Keratinocyte (primary cell): ENCODE measurements around the gene DMPK. TPM values are rescaled to one million over a fixed set of nuclear protein-coding genes. Genes with fewer than 3 reads are reported as not detected.

Source experiments
- DNase-seq: peaks from one replicate; pipeline ENCODE4 v3.0.0-alpha.2; 2011; ENCODE audit warnings: low read depth, missing footprints, low spot score
- FAIRE-seq: peaks from 2 replicates; lab custom pipeline; 2011; peaks lifted over from hg19 to GRCh38; lab: Jason Lieb, UNC
- H2AFZ ChIP-seq: 2 replicates; pipeline ENCODE4 v1.6.0; 2012; ENCODE audit warnings: low read length, control low read depth, inconsistent platforms; ENCODE audit not compliant: control insufficient read depth
- H3K27ac ChIP-seq: 2 replicates; pipeline ENCODE4 v1.5.1; 2011; ENCODE audit warnings: low read length; ENCODE audit not compliant: control insufficient read depth, insufficient read depth
- H3K27me3 ChIP-seq: 3 replicates; pipeline ENCODE4 v1.6.0; 2011; ENCODE audit warnings: low read length; ENCODE audit not compliant: control insufficient read depth, insufficient read depth; ENCODE audit errors: extremely low read depth
- H3K36me3 ChIP-seq, 2 experiments: 2 replicates in 1 of 2; 3 replicates in 1 of 2; pipeline ENCODE4 v1.5.1; 2011; ENCODE audit warnings: low read length in 2 of 2, mild to moderate bottlenecking in 1 of 2; ENCODE audit not compliant: control insufficient read depth in 2 of 2, insufficient read depth in 2 of 2; ENCODE audit errors: extremely low read depth in 1 of 2
- H3K4me1 ChIP-seq: 3 replicates; pipeline ENCODE4 v1.5.1; 2011; ENCODE audit warnings: low read length; ENCODE audit not compliant: control insufficient read depth, insufficient read depth; ENCODE audit errors: extremely low read depth
- H3K4me2 ChIP-seq: 3 replicates; pipeline ENCODE4 v1.6.0; 2011; ENCODE audit warnings: low read depth, low read length; ENCODE audit not compliant: control insufficient read depth, insufficient read depth; ENCODE audit errors: extremely low read depth
- H3K4me3 ChIP-seq, 3 experiments: fragments of 200-600 bp in 1 of 3; sonication (generic) in 1 of 3; 2 replicates in 2 of 3; 3 replicates in 1 of 3; pipeline ENCODE4 v1.5.1; 2011 to 2016; ENCODE audit warnings: low read length in 3 of 3, mild to moderate bottlenecking in 3 of 3, control low read depth in 2 of 3, inconsistent platforms in 1 of 3, low read depth in 1 of 3, mixed read lengths in 1 of 3, mixed run types in 1 of 3, moderate library complexity in 1 of 3; ENCODE audit not compliant: control insufficient read depth in 2 of 3, insufficient read depth in 2 of 3; ENCODE audit errors: extremely low read depth in 1 of 3
- H3K79me2 ChIP-seq: 2 replicates; pipeline ENCODE4 v1.6.0; 2012; ENCODE audit warnings: low read length; ENCODE audit not compliant: control insufficient read depth, insufficient read depth
- H3K9ac ChIP-seq: 3 replicates; pipeline ENCODE4 v1.6.0; 2011; ENCODE audit warnings: low read length; ENCODE audit not compliant: control insufficient read depth, insufficient read depth; ENCODE audit errors: extremely low read depth
- H3K9me1 ChIP-seq: 3 replicates; pipeline ENCODE4 v1.6.0; 2011; ENCODE audit warnings: low read length; ENCODE audit not compliant: control insufficient read depth, insufficient read depth; ENCODE audit errors: extremely low read depth
- H3K9me3 ChIP-seq: 2 replicates; pipeline ENCODE4 v1.5.1; 2012; ENCODE audit warnings: low read depth, low read length; ENCODE audit not compliant: control insufficient read depth
- H4K20me1 ChIP-seq: 3 replicates; pipeline ENCODE4 v1.6.0; 2011; ENCODE audit warnings: low read length; ENCODE audit not compliant: control insufficient read depth, insufficient read depth; ENCODE audit errors: extremely low read depth
- EZH2 ChIP-seq: IDR thresholded peaks from one replicate; pipeline ENCODE4 v1.6.1; 2012; ENCODE audit warnings: inconsistent platforms, mild to moderate bottlenecking, low read length, moderate library complexity
- dilution Hi-C: fragments of 300-500 bp; cut with MboI; formaldehyde crosslinking; loops from one replicate; pipeline ENCODE4 v1.7.0; 2020; ENCODE audit warnings: low sequenced_read_pairs; ENCODE audit not compliant: extremely low pct_ligation_motif_present
- polyA plus RNA-seq, 5 experiments: library from polyadenylated mRNA; depleted of rRNA in 3 of 5; stranded (reverse) in 3 of 5; stranded (forward) in 1 of 5; unstranded in 1 of 5; fragments of >200 nt; gene quantifications; 1 replicate in 1 of 5; 2 replicates in 3 of 5; 3 replicates in 1 of 5; pipeline versions ENCODE4 v1.2.1 to v1.2.3, GENCODE V29; 2011 to 2012; ENCODE audit warnings: missing spikeins in 2 of 5, low read depth in 1 of 5, low replicate concordance in 1 of 5
- TF ChIP-seq, protein P1 (sequence below), 3 experiments: IDR thresholded peaks in 1 of 3; conservative IDR thresholded peaks in 1 of 3; optimal IDR thresholded peaks in 1 of 3; 2 replicates in 2 of 3; 3 replicates in 1 of 3; pipeline versions ENCODE3 to v1.5.1; 2011; ENCODE audit warnings: low read length in 3 of 3, mild to moderate bottlenecking in 3 of 3, moderate library complexity in 2 of 3, control low read depth in 1 of 3, inconsistent platforms in 1 of 3; ENCODE audit not compliant: insufficient read depth in 2 of 3; ENCODE audit errors: extremely low read depth in 1 of 3

DMPK gene
- polyA plus RNA-seq, 1 donor (not counting 4 experiments of a cell fraction or from before 2014, with no cell fraction given), result 7.0 TPM

- H4K20me1 ChIP-seq, result no peaks in the 10 kb centered on the region
- no peak overlapping the region for H3K4me2 ChIP-seq
- no peak overlapping the region for H3K4me3 ChIP-seq
- no peaks in the 10 kb centered on the region for H3K79me2 ChIP-seq
- peaks cover 11% of the 10 kb centered on the region for H3K4me1 ChIP-seq
- no peak for FAIRE-seq
- peaks cover 41 to 63% of the 10 kb centered on the region in 2 experiments for H3K36me3 ChIP-seq
- DNase-seq, result no peak
- TF ChIP-seq EZH2, result no peak
- TF ChIP-seq, protein P1, sequence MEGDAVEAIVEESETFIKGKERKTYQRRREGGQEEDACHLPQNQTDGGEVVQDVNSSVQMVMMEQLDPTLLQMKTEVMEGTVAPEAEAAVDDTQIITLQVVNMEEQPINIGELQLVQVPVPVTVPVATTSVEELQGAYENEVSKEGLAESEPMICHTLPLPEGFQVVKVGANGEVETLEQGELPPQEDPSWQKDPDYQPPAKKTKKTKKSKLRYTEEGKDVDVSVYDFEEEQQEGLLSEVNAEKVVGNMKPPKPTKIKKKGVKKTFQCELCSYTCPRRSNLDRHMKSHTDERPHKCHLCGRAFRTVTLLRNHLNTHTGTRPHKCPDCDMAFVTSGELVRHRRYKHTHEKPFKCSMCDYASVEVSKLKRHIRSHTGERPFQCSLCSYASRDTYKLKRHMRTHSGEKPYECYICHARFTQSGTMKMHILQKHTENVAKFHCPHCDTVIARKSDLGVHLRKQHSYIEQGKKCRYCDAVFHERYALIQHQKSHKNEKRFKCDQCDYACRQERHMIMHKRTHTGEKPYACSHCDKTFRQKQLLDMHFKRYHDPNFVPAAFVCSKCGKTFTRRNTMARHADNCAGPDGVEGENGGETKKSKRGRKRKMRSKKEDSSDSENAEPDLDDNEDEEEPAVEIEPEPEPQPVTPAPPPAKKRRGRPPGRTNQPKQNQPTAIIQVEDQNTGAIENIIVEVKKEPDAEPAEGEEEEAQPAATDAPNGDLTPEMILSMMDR (optimal IDR thresholded peaks at IDR 0.05 in 1 of 3, IDR thresholded peaks at IDR 0.05 in 1 of 3, conservative IDR thresholded peaks at IDR 0.05 in 1 of 3; ENCODE audit: extremely low read depth in 1 of 3, insufficient read depth in 2 of 3, low read length in 3 of 3), result no peak
- no peak overlapping the region for H3K27ac ChIP-seq
- H2AFZ ChIP-seq, result no peak overlapping the region
- H3K9me3 ChIP-seq, result no peaks in the 10 kb centered on the region
- peaks cover 3% of the 10 kb centered on the region for H3K9me1 ChIP-seq
- H3K9ac ChIP-seq, result no peak overlapping the region
- dilution Hi-C loops, result no loop called here
- no peaks in the 10 kb centered on the region for H3K27me3 ChIP-seq
These were observed 44.6 kb upstream of the DMPK start for GRCh38 chr19:45826934-45827333.

GRCh38 chr19:45825917-45826893 is 43.9 kb upstream of the DMPK start:
- H3K4me3 ChIP-seq, result no peak overlapping the region
- DNase-seq (no peak), FAIRE-seq (no peak)
- H4K20me1 ChIP-seq, result no peaks in the 10 kb centered on the region
- no peaks in the 10 kb centered on the region for H3K79me2 ChIP-seq
- TF ChIP-seq, protein P1 (optimal IDR thresholded peaks at IDR 0.05 in 1 of 3, IDR thresholded peaks at IDR 0.05 in 1 of 3, conservative IDR thresholded peaks at IDR 0.05 in 1 of 3; ENCODE audit: extremely low read depth in 1 of 3, insufficient read depth in 2 of 3, low read length in 3 of 3), result no peak
- TF ChIP-seq EZH2, result no peak
- H3K27ac ChIP-seq, result no peak overlapping the region
- H2AFZ ChIP-seq, result no peak overlapping the region
- dilution Hi-C loops, result no loop called here
- no peak overlapping the region for H3K9ac ChIP-seq
- H3K4me2 ChIP-seq, result no peak overlapping the region
- H3K27me3 ChIP-seq, result no peaks in the 10 kb centered on the region
- H3K9me3 ChIP-seq, result no peaks in the 10 kb centered on the region
- H3K4me1 ChIP-seq, result peaks cover 11% of the 10 kb centered on the region
- peaks cover 3% of the 10 kb centered on the region for H3K9me1 ChIP-seq
- peaks cover 40 to 55% of the 10 kb centered on the region in 2 experiments for H3K36me3 ChIP-seq
